OCI-LY7 (cell line): ENCODE data around the gene CALN1.

ENCODE experiments used
- CTCF ChIP-seq: fragments of 200-600 bp; sonication (generic); conservative IDR thresholded peaks from 2 replicates; pipeline ENCODE4 v1.5.1; 2014; ENCODE audit warnings: mild to moderate bottlenecking, antibody characterized with exemption, low read length, moderate library complexity, mixed read lengths
- EZH2phosphoT487 ChIP-seq: fragments of 200-600 bp; sonication (generic); IDR thresholded peaks from 2 replicates; pipeline ENCODE4 v1.6.1; 2018; ENCODE audit warnings: low read depth, borderline replicate concordance, mild to moderate bottlenecking, mixed run types, antibody characterized with exemption, low read length, moderate library complexity, mixed read lengths

- TF ChIP-seq CTCF (no peak), EZH2phosphoT487 (no peak)
Observed at GRCh38 chr7:72438491-72438890, 26.4 kb upstream of the CALN1 start.
